MM.1S (cell line): ENCODE data around the gene LPCAT1.

ENCODE experiments used
- DNase-seq: peaks from one replicate; pipeline ENCODE4 v3.0.0-alpha.2; 2015
- H2AFZ ChIP-seq: fragments of 300-600 bp; sonication (generic); 2 replicates; pipeline ENCODE4 v1.6.0; 2016; ENCODE audit warnings: antibody characterized with exemption, low read length
- H3F3A ChIP-seq: fragments of 300-600 bp; sonication (generic); 2 replicates; pipeline ENCODE4 v1.6.1; 2016; ENCODE audit warnings: mild to moderate bottlenecking, antibody characterized with exemption, low read length, moderate library complexity, mixed read lengths; ENCODE audit not compliant: insufficient read depth
- H3K27ac ChIP-seq: fragments of 300-600 bp; sonication (generic); 2 replicates; pipeline ENCODE4 v1.5.1; 2016; ENCODE audit warnings: mild to moderate bottlenecking, low read length
- H3K27me3 ChIP-seq: fragments of 300-600 bp; sonication (generic); replicated peaks from 2 replicates; pipeline ENCODE4 v1.6.0; 2016; ENCODE audit warnings: low read length; ENCODE audit not compliant: insufficient read depth
- H3K36me3 ChIP-seq: fragments of 300-600 bp; sonication (generic); replicated peaks from 2 replicates; pipeline ENCODE4 v1.6.1; 2016; ENCODE audit warnings: mild to moderate bottlenecking, low read length, mixed read lengths; ENCODE audit not compliant: insufficient read depth
- H3K4me1 ChIP-seq: fragments of 300-600 bp; sonication (generic); 2 replicates; pipeline ENCODE4 v1.6.1; 2016; ENCODE audit warnings: low read length, mixed read lengths
- H3K4me2 ChIP-seq: fragments of 300-600 bp; sonication (generic); 2 replicates; pipeline ENCODE4 v1.6.0; 2016; ENCODE audit warnings: low read depth, low read length
- H3K4me3 ChIP-seq: fragments of 300-600 bp; sonication (generic); 2 replicates; pipeline ENCODE4 v1.5.1; 2016; ENCODE audit warnings: low read length, mixed read lengths
- H3K79me2 ChIP-seq: fragments of 300-600 bp; sonication (generic); 2 replicates; pipeline ENCODE4 v1.6.1; 2016; ENCODE audit warnings: mixed run types, low read length, mixed read lengths
- H3K9ac ChIP-seq: fragments of 300-600 bp; sonication (generic); 2 replicates; pipeline ENCODE4 v1.6.1; 2016; ENCODE audit warnings: low read length, mixed read lengths
- H3K9me2 ChIP-seq: fragments of 300-600 bp; sonication (generic); replicated peaks from 2 replicates; pipeline ENCODE4 v1.6.1; 2016; ENCODE audit warnings: mild to moderate bottlenecking, low read length, mixed read lengths; ENCODE audit not compliant: insufficient read depth
- H3K9me3 ChIP-seq: fragments of 300-600 bp; sonication (generic); replicated peaks from 2 replicates; pipeline ENCODE4 v1.6.1; 2016; ENCODE audit warnings: mild to moderate bottlenecking, low read length, mixed read lengths; ENCODE audit not compliant: insufficient read depth
- H4K20me1 ChIP-seq: fragments of 300-600 bp; sonication (generic); 2 replicates; pipeline ENCODE4 v1.6.1; 2016; ENCODE audit warnings: mild to moderate bottlenecking, low read length, moderate library complexity, mixed read lengths; ENCODE audit not compliant: insufficient read depth
- EZH2 ChIP-seq: fragments of 300-600 bp; sonication (generic); optimal IDR thresholded peaks from 2 replicates; pipeline ENCODE3; 2017; ENCODE audit warnings: low read depth, mild to moderate bottlenecking, antibody characterized with exemption, low read length, mixed read lengths
- EZH2phosphoT487 ChIP-seq: fragments of 300-600 bp; sonication (generic); IDR thresholded peaks from 2 replicates; pipeline ENCODE4 v1.6.1; 2018; ENCODE audit warnings: antibody characterized with exemption, low read length
- TF ChIP-seq, protein P1 (sequence below): fragments of 300-600 bp; sonication (generic); IDR thresholded peaks from 2 replicates; pipeline ENCODE4 v1.5.1; 2016; ENCODE audit warnings: antibody characterized with exemption, low read length, mixed read lengths

The LPCAT1 gene

DNA sequence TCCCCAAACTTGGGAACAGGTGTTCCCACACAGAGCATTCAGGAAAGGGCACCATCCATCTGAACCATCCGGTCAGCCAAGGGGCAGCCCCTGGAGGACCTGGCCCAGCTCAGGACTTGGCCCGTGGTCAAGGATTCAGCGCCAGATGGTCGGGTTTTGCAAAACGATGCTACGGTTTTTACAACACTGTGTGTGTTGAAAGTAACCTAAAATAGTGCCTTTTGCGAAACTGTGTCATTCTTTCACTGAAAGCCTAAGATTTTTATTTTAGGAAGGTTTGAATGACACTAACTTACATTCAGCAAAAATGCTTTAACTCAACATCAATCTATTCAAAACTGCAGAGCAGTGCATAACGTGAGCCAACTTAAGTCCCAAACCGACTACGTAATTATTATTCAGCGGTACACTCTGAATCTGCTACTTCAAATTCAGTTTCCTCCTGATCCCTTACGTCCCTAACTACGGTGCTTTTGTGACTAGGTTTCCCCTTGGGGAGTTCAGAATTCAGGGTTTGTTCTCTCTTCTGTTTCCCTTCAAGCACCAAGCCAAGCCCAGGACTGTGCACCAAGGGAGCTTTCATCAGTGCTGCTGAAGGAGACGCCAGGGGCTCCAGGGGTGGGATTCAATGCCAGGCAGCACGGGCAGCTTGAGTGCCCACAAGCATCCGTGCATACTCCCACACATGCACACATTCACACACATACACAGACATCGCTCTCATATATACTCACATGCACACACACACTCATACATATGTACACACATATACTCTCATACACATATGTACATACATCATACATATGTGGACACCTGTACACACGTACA, 25.8 kb downstream of the LPCAT1 start:
- peak overlapping the region; percentile 86 for H3K4me2 ChIP-seq
- peak overlapping the region; percentile 95 for H3K27ac ChIP-seq

DNA sequence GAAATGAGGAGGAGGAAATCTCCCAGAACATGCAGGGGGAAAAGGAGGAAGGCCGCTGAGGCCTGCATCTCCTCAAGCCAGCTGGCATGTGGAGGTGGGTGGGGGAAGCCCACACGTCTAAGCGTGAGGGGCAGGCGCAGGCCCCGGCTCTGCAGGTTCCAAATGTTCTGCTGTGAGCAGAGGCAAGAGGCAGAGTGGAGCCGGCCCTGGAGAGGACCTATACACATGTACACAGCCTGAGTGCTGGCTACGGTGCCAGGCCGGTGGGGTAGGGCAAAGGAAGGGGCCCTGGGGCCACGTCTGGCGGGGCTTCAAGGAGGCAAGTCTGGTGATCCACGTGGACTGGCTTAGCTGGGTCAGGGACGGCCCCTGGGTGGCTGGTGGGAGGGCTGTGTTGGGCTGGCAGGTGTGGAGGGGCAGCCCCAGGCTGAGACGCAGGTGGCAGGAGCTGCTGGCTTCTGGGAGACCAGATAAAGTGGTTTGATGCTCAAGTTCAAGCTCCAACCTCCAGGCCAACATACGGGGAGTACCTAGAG, 26.4 kb downstream of the LPCAT1 start:
- peak; percentile 88 for DNase-seq
- Histone ChIP-seq H3K4me1 (peaks cover 63% of the 10 kb centered on the region), H3K36me3 (peaks cover 4% of the 10 kb centered on the region; the same call in 1 of the 2 replicates), H3K9me3 (no peaks in the 10 kb centered on the region), H3K27ac (peak overlapping the region; percentile 95), H4K20me1 (no peaks in the 10 kb centered on the region), H2AFZ (no peak overlapping the region), H3F3A (peaks cover 55% of the 10 kb centered on the region), H3K9ac (peak overlapping the region; percentile 67), H3K4me3 (peak overlapping the region; percentile 7), H3K4me2 (peak overlapping the region; percentile 86), H3K9me2 (no peaks in the 10 kb centered on the region), H3K79me2 (peaks cover 87% of the 10 kb centered on the region), H3K27me3 (no peaks in the 10 kb centered on the region)
- TF ChIP-seq EZH2, result no peak
- TF ChIP-seq, protein P1, sequence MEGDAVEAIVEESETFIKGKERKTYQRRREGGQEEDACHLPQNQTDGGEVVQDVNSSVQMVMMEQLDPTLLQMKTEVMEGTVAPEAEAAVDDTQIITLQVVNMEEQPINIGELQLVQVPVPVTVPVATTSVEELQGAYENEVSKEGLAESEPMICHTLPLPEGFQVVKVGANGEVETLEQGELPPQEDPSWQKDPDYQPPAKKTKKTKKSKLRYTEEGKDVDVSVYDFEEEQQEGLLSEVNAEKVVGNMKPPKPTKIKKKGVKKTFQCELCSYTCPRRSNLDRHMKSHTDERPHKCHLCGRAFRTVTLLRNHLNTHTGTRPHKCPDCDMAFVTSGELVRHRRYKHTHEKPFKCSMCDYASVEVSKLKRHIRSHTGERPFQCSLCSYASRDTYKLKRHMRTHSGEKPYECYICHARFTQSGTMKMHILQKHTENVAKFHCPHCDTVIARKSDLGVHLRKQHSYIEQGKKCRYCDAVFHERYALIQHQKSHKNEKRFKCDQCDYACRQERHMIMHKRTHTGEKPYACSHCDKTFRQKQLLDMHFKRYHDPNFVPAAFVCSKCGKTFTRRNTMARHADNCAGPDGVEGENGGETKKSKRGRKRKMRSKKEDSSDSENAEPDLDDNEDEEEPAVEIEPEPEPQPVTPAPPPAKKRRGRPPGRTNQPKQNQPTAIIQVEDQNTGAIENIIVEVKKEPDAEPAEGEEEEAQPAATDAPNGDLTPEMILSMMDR, result no peak
- TF ChIP-seq EZH2phosphoT487, result no peak

More for the DNA sequence above, 25.8 kb downstream of the LPCAT1 start:
- Histone ChIP-seq H3F3A (peaks cover 55% of the 10 kb centered on the region), H3K4me3 (peak overlapping the region; percentile 28; the same call in 1 of the 2 replicates), H3K79me2 (peaks cover 87% of the 10 kb centered on the region), H3K9me2 (no peaks in the 10 kb centered on the region), H3K4me1 (peaks cover 66% of the 10 kb centered on the region), H3K9ac (peak overlapping the region; percentile 67), H2AFZ (no peak overlapping the region), H4K20me1 (no peaks in the 10 kb centered on the region), H3K27me3 (no peaks in the 10 kb centered on the region), H3K9me3 (no peaks in the 10 kb centered on the region), H3K36me3 (peaks cover 4% of the 10 kb centered on the region; the same call in 1 of the 2 replicates)
- no peak for TF ChIP-seq EZH2phosphoT487
- no peak for TF ChIP-seq EZH2
- TF ChIP-seq, protein P1, result no peak
- peak; percentile 90 for DNase-seq

DNA sequence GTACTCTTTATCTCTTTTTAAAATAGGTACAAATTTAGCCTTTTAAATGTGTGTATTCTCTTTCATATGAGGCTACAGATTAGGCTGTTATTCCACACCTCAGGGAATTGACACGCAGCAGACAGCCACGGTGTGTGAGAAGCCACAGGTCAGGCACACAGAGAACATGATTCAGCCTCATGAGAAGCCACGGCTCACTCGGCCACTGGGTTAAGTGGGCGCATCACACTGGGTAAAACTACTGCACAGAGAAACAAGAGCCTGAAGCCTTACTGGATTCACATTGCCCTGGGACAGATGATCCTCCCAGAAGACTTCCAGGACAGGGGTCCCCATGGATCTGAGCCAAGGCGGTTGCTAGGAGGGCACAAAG, 28.2 kb downstream of the LPCAT1 start:
- no peak for DNase-seq
- Histone ChIP-seq H3K4me2 (no peak overlapping the region), H3K27ac (no peak overlapping the region; the same call in 1 of the 2 replicates), H3K4me3 (no peak overlapping the region), H3K9ac (no peak overlapping the region), H3K27me3 (no peaks in the 10 kb centered on the region), H3K36me3 (peaks cover 9% of the 10 kb centered on the region; the same call in 1 of the 2 replicates), H3K79me2 (peaks cover 86% of the 10 kb centered on the region), H3K4me1 (peaks cover 58% of the 10 kb centered on the region), H4K20me1 (no peaks in the 10 kb centered on the region), H3K9me3 (no peaks in the 10 kb centered on the region), H3K9me2 (no peaks in the 10 kb centered on the region), H3F3A (peaks cover 50% of the 10 kb centered on the region), H2AFZ (no peak overlapping the region)
- no peak for TF ChIP-seq EZH2
- no peak for TF ChIP-seq EZH2phosphoT487
- TF ChIP-seq, protein P1, result no peak
